Left ventricle myocardium superior (tissue), 1 donor: ENCODE measurements around the gene SEPHS1. TPM values are rescaled to one million over a fixed set of nuclear protein-coding genes. Genes with fewer than 3 reads are reported as not detected.
"Not testable (repeated sequence)": the region's sequence is repeated elsewhere in the genome, so short reads cannot be mapped to it uniquely, and the experiment has no call there.

Experiments
- ATAC-seq: fragments of 200-7000 bp; cut with Tn5 transposase; one replicate; pipeline ENCODE4 v1.9.1; 2020; ENCODE audit warnings: mild to moderate bottlenecking, moderate library complexity
- DNase-seq: peaks from one replicate; pipeline ENCODE4 v3.0.0-alpha.2; 2020
- intact Hi-C: fragments of 100-400 bp; cut with micrococcal nuclease; formaldehyde crosslinking; loops from one replicate; pipeline ENCODE4 v1.11.0; 2022
- long read RNA-seq: library from polyadenylated mRNA; unstranded; transcript quantifications from one replicate; pipeline ENCODE4 v2.0.0, GENCODE V29; 2021
- total RNA-seq: library from RNA; stranded (reverse); fragmentation: NEBNext Ultra II Directional; extraction: Animal tissue kit (Norgen Biotek cat#: 25700); gene quantifications from one replicate; pipeline ENCODE4 v1.2.1, GENCODE V29; 2021
- donor health status: DM: no; HTN: yes; CAD: no; lungs with severe emphysema.

Gene SEPHS1, protein sequence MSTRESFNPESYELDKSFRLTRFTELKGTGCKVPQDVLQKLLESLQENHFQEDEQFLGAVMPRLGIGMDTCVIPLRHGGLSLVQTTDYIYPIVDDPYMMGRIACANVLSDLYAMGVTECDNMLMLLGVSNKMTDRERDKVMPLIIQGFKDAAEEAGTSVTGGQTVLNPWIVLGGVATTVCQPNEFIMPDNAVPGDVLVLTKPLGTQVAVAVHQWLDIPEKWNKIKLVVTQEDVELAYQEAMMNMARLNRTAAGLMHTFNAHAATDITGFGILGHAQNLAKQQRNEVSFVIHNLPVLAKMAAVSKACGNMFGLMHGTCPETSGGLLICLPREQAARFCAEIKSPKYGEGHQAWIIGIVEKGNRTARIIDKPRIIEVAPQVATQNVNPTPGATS
- total RNA-seq: 27.8 TPM
- long read RNA-seq, transcript SEPHS1-201 (9 exons, 3,273 nt): major isoform, 20 of 75 reads
- long read RNA-seq, partial matches to known transcripts: 5 of 75 reads
- long read RNA-seq, other reads (novel, unspliced or antisense): 49 of 75 reads

DNA sequence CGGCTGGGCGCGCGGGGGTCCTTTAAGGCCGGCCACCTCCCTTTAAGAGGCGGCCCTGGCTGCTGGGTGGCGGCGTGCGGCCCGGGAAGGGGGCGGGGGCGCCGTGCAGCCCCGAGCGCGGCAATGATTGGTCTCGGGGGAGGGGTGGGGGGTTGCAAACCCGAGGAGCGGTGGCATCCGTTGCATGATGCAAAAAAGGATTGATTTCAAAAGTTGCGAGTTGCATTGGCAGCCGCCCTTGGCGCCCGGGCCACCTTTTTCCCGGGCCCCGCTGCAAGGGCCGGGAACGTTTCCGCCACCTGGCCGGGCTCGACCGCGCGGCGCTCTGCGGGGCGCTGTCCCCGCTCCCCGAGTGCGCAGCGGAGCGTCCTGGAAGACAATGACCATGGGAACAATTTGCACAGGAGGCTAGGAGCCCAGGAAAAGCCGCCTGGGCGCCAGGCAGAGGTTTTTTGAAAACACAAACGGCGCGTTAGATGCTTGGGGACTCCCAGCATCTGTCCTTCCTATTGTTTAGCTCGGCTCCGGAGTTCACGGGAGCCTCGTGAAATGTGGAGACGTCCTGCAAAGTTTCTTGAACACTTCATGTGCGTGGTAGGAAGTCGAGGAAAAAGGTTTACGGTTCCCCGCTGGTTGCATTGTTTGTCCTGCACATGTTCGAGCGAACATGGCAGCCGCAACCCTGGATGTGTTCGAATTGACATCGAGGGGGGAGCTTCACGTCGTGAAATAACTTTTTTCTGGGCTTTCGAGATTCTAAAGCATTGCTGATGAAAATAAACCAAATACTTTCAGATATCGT, at the start of gene SEPHS1:
TSS of gene SEPHS1 (minus strand) at position 78 of the 802 bp plus-strand sequence. CDS start 3,343 bp downstream, outside the sequence.
- DNase-seq (peak; percentile 84), ATAC-seq (peak; percentile 81)
- intact Hi-C loops: no loop called here

GRCh38 chr10:13397052-13397451, 49.0 kb upstream of the SEPHS1 start:
- no peak for DNase-seq
- intact Hi-C loops: no loop called here
- ATAC-seq: no peak

DNA sequence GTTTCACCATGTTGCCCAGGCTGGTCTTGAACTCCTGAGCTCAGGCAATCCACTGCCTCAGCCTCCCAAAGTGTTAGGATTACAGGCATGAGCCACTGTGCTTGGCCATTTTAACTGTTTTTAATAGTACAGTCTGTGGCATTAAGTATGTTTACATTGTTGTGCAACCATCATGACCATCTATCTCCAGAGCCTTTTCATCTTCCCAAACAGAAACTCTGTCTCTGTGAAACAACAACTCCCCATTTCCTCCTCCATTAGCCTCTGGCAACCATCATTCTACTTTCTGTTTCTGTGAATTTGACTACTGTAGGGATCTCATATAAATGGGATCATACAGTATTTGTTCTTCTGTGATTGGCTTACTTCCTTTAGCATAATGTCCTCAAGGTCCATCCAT, 48.3 kb upstream of the SEPHS1 start:
- DNase-seq (no peak), ATAC-seq (no peak)
- intact Hi-C loops: no loop called here

- intact Hi-C loops: no loop called here
- ATAC-seq (no peak), DNase-seq (no peak)
These were observed 47.4 kb upstream of the SEPHS1 start for GRCh38 chr10:13395540-13395939.

DNA sequence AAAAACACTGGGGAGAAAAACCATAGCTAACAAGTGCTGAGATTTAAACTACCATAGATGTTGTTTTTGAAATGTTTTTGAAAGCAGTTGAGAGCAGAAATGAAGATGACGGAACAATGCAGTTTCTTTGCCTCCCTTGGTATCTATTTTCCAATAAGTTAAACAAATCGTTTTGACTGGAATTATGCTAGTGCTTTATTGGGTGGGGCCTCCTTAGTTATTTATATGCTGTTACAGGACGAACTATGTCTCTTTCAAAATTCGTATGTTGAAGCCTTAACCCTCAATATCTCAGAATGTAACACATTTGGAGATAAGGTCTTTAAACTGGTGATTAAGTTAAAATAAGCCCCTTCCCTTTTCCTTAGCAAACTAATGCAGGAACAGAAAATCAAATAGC, 45.5 kb upstream of the SEPHS1 start:
- ATAC-seq: no peak
- intact Hi-C loops: no loop called here
- DNase-seq: no peak

DNA sequence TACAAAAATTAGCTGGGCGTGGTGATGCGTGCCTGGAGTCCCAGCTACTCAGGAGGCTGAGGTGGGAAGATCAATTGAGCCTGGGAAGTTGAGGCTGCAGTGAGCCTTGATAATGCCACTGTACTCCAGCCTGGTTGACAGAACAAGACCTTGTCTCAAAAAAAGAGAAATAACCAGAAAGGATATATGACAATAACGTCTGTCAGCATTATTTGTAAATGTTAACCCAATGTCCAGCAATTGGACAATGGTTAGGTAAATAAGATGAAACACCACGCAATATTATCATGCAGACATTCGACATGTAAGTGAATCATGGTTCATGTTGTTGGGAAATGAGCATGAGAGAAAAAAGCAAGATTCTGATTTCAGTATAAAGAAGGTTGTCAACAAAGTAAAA, 44.6 kb upstream of the SEPHS1 start:
- intact Hi-C loops: no loop called here
- no peak for ATAC-seq
- no peak for DNase-seq

DNA sequence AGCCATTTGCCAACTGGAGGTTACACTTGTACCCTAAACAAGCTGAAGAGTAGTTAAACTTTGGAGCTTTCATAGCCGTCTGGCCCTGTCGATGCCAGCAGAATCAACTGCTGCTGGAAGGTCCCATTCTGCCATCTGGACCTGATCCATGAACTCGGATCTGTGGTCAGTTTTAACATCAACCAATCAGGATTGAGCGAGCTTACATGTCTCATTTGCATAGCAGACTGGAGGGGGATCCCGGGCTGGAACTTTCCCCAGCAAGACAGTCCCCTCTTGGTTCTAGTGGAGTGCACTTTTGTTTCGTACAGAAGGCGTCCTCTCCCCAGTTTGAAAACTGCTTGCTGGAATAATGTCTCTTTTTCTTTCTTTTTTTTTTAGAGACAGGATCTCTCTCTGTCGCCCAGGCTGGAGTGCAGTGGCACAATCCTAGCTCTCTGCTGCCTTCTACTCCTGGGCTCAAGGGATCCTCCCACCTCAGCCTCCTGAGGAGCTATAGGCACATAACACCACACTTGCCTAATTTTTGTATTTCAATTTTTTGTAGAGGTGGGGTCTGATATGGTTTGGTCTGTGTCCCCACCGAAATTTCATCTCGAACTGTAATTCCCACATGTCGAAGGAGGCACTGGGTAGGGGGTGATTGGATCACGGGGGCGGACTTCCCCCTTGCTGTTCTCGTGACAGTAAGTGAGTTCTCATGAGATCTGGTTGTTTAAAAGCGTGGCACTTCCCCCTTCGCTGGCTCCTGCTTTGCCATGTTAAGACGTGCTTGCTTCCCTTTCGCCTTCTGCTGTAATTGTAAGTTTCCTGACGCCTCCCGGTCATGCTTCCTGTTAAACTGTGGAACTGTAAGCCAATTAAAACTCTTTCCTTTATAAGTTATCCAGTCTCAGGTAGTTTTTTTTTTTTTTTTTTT, 42.8 kb upstream of the SEPHS1 start:
- intact Hi-C loops: no loop called here
- no peak for ATAC-seq
- no peak for DNase-seq

DNA sequence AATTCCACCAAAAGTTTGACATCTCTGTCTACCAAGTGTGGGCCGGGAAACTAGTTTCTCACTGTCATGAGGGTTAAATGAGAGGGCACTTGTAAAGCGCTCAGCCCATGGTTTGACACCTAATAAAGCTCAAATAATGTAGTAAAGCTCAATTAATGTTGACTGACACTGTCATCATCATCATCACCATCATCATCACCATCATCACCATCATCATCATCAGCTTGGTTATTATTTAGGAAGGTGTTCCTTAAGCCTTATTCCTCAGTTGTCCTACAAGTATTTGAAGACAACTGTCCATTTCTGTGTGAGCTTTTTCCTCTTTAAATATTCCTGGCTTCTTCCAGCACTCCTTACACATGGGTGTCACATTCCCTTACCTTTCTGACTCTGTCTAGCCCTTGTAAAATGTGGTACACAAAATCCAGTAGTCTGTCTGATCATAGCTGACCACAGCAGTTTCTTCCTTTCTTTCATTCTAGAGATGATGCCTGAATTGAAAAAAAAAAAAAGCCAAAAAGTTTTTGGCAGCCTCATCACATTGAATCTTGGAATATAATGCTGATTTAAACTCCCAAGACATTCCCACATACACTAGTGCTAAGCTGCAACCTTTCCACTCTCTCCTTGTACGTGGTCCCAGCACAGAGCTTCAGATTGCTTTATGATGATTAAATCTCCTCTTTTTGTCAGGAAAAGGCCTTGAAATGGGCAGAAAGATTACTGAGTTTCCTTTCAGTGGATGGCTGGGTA, 40.6 kb upstream of the SEPHS1 start:
- no peak for DNase-seq
- intact Hi-C loops: no loop called here
- no peak for ATAC-seq

- intact Hi-C loops: no loop called here
- no peak for DNase-seq
- ATAC-seq: no peak
These were observed 37.9 kb upstream of the SEPHS1 start for GRCh38 chr10:13386021-13386420.

DNA sequence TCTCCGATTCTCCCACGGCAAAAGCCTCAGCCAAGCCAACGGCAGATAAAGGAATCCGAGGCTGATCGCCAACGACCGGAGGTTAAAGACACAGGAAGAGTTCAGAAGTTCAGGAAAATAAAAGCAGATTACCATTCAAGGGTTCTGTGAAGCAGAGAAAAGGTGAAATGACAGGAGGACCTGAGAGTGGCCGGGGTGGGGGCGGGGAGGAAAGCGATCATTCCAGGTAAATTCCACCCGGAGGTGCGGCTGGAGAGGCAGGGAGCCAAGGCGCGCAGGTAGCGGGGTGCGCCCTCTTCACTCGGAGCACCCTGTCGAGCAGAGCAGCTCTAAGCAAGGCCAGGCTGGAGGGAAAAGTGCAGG, 35.3 kb upstream of the SEPHS1 start:
- DNase-seq (no peak), ATAC-seq (no peak)
- intact Hi-C loops: no loop called here

- ATAC-seq (no peak), DNase-seq (no peak)
- intact Hi-C loops: no loop called here
These were observed 34.8 kb upstream of the SEPHS1 start for GRCh38 chr10:13382703-13383398.

DNA sequence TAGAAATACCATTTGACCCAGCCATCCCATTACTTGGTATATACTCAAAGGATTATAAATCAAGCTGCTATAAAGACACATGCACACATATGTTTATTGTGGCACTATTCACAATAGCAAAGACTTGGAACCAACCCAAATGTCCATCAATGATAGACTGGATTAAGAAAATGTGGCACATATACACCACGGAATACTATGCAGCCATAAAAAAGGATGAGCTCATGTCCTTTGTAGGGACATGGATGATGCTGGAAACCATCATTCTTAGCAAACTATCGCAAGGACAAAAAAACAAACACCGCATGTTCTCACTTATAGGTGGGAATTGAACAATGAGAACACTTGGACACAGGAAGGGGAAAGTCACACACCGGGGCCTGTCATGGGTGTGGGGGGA, 31.0 kb upstream of the SEPHS1 start:
- ATAC-seq: not testable (repeated sequence)

DNA sequence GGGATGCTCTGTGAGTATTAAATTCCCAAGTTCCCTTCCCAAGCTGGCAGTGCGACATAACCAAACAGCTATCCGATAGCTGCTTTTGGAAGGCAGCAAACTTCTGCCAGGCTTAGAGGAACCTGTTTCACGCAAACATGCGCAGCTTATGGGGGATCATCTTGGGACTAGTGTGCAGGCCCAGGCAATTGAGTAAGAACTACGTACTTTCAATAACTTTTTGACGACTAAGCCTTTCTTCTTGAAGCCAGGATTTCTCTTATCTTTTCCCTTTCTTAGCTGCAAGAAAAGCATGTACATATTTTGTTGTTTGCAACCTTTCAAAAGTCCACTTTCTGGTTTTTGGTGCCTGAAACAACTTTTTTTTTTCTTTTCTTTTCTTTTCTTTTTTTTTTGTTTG, 28.7 kb upstream of the SEPHS1 start:
- intact Hi-C loops: loop anchor here (10.0 kb wide), 1 partner anchor 58 kb away; no protein-coding TSS in a partner anchor
- no peak for DNase-seq
- no peak for ATAC-seq

More for the DNA sequence above, 31.0 kb upstream of the SEPHS1 start:
- DNase-seq: not testable (repeated sequence)
- intact Hi-C loops: loop anchor here (10.0 kb wide), 1 partner anchor 56 kb away; no protein-coding TSS in a partner anchor

- ATAC-seq: no peak
- DNase-seq: no peak
- intact Hi-C loops: loop anchor here (10.0 kb wide), 1 partner anchor 59 kb away; no protein-coding TSS in a partner anchor
These were observed 28.2 kb upstream of the SEPHS1 start for GRCh38 chr10:13376297-13376696.

- DNase-seq (no peak), ATAC-seq (no peak)
- intact Hi-C loops: loop anchor here (10.0 kb wide), 1 partner anchor 59 kb away; no protein-coding TSS in a partner anchor
These were observed 27.7 kb upstream of the SEPHS1 start for GRCh38 chr10:13375791-13376190.

- no peak for DNase-seq
- no peak for ATAC-seq
- intact Hi-C loops: loop anchor here (10.0 kb wide), 1 partner anchor 61 kb away; no protein-coding TSS in a partner anchor
These were observed 25.6 kb upstream of the SEPHS1 start for GRCh38 chr10:13373644-13374043.

DNA sequence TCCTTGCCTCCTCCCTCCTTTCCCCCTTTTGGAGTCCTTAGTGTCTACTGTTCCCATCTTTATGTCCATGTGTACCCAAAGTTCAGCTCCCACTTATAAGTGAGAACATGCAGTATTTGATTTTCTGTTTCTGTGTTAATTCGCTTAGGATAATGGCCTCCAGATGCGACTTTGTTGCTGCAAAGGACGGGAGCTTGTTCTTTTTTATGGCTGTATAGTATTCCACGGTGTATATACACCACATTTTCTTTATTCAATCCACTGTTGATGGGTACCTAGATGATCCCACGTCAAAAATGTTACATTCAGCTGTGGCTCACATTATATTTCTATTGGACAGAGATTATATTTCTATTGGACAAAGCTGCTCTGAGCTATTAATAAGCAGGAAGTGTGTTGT, 24.4 kb upstream of the SEPHS1 start:
- ATAC-seq (no peak), DNase-seq (no peak)
- intact Hi-C loops: loop anchor here (10.0 kb wide), 1 partner anchor 62 kb away; no protein-coding TSS in a partner anchor
